Measurements from ENCODE around the gene ME3.
"Not testable (repeated sequence)": the region's sequence is repeated elsewhere in the genome, so short reads cannot be mapped to it uniquely, and the experiment has no call there.

Gene ME3

DNA sequence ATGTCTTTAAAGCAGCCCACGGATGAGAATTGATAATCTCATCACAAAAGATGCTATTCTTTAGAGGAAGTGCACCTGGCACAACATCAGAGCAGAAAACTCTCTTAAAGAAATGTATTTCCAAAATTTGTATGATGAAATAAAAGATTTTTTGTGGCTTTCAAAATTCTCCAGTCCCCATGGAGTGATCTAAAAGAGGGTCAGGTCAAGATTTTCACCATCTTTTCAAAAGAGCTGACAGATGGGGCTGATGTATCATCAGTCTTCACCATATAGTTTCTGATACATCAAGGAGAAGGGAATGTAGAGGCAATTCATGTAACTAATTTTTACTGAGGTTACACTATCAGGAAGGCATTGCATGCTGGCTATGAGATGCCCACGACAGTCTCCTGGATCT lies 11.7 kb downstream of the ME3 start:
- no peak for DNase-seq

DNA sequence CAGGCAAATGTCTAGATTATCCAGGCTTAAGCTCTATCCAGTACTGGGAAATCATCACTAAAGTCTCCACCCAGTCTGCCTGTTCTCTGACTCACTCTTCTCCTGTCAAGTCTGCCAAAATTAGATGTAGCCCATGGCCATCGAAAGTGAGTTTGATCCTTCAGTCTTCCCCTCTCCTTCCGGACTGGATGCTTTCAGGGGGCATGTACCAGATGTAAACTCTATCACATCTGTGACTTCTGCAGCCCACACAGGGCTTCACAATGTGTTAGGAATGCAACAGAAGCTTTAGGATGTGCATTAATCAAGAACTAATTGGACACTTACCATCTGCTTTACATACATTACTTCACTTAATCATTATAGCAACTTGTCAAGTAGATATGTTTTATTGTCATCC lies 12.3 kb downstream of the ME3 start:
- peak; percentile 94 for DNase-seq

DNA sequence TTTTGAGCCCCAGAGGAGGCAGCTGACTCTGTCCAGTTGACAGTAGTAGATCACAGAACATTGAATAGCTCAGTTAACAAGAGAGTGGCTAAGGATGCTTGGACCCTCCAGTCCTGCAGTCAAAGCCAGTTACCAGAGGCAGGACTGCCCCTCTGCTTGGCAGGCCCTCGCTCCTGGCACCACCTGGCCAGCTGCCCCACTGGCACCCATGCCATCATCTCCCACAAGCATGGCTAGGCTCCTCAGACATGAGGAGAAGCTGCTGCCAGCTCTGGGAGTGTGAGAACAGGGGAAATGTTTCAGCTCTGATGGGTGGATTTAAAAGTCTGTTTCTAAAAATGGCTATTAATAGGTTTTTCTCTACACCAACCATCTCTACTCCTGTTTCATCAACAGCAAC lies 13.9 kb downstream of the ME3 start:
- no peak for DNase-seq

DNA sequence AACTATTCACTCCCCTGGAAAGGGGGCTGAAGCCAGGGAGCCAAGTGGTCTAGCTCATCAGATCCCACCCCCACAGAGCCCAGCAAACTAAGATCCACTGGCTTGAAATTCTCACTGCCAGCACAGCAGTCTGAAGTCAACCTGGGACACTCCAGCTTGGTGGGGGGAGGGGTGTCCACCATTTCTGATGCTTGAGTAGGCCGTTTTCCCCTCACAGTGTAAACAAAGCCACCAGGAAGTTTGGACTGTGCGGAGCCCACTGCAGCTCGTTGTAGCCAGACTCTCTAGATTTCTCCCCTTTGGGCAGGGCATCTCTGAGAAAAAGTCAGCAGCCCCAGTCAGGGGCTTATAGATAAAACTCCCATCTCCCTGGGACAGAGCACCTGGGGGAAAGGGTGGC lies 27.2 kb downstream of the ME3 start:
- not testable (repeated sequence) for DNase-seq

DNA sequence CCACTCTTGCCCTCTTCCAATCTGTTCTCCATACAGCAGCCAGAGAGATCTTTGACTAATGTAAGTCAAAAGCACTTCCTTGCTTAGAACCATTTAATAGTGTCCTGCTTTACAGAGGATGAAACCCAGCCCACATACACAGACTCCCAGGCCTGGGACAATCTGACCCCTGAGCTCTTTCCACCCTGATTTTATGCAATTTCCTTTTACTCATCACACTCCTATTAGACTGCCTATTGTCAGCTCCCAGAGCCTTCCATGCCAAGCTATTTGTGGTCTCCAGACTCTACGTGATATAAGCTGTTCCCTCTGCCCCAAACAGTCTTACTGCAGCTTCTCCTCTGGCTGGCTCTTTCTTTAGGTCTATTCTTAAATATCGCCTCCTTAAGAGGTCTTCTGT lies 28.1 kb downstream of the ME3 start:
- DNase-seq, result peak; percentile 46

DNA sequence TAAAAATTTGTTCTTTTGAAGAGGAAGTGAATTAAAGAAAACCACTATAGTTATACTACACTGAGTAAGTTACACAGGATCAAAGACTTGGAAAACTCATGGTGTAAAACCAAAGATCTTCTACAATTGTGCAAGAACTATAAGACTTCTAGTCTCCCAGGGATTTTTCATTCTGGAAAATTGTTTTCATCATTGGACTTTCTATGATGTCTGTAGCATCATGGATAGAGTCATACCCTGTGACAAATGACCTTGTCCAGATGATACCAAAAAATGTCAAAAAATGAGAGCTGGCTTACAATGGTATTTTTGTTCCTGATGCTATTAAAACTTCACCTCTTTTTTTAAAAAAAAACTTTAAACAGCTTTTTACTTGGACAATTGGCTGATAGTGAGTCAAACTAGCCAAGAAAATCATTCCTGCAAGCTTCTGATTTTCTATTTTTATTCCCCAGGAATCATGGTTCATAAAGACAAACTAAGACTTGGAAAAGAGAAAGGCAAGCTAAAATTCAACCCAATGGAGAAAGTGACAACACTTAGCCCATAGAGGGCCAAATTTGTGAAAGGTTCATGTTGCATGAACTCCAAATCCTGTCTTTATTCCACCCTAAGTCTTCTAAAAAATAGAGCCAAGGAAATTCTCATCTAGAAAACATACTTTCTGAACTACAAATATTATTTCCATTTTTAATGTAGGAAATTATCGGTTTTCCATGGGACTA lies 30.7 kb downstream of the ME3 start:
- no peak for DNase-seq

DNA sequence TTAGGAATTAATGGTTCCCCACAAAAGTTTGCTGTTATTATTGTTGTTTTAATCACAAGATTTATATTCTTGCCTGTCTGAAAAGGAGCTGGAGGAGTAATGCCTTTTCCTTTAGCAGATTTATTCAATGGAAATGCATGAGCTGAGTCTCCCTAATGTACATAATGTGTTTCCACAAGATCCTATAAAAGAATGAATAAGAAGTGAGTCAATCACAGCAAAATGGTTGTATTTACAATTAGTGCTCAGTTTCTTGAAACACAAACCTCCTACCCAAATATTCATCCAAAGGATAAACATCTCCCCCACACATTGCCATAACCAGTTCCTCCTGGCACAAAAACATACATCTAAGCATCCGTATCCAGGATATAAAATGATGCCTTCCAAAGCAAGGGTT lies 33.3 kb downstream of the ME3 start:
- no peak for DNase-seq

DNA sequence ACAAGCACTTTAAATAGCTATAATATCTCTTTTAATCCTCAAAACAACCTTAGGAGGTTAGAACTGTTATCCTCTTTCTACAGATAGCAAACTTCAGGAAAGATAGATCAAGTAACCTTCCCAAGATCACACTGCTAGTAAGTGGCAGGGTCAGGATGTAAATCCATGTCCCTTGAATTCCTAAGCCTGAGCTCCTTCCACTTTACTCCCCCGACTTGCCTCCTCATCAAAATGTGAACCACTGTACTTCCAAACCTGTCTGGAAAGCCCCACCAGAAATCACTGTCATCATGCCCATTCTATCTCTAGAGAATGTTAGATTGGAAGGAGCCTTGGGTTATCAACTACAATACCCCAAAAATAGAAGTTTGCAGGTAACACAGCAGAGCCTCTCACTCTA lies 33.7 kb downstream of the ME3 start:
- no peak for DNase-seq

DNA sequence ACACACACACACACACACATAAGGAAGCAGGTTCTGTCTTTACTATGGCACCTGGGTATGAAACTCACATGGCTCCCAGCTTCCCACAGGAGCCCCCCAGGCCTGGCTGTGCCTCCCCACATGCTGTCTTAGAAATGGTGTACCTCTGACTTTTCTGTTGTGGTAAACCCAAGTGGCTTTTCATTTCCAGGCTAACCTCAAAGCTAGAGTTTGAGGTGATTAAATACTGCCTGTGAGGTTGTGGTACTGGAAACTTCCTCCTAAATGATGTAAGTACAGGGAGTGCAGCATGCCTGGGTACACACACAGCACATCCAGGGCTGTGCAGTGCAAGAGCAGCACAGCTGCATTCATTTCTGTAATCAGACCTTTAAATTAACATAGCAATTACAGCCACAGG lies 34.4 kb downstream of the ME3 start:
- no peak for DNase-seq

DNA sequence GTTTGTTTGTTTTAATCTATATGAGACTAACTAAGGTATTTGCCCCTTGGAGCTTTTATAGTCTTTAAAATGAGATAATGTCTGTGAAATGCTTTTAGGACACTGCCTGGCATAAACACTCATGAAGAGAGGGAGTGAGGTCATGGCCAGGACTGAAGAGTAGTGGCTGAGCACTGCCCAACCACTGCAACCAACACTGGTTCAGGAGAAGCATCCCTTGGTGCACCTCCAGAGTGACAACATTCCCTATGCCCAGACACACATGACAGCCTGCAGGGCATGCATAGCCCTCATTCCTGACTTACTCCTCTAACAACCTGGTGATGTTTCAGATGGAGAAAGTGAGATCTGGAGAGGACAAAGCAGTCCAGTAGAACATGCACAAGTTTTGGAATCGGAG lies 36.1 kb downstream of the ME3 start:
- DNase-seq, result no peak

DNA sequence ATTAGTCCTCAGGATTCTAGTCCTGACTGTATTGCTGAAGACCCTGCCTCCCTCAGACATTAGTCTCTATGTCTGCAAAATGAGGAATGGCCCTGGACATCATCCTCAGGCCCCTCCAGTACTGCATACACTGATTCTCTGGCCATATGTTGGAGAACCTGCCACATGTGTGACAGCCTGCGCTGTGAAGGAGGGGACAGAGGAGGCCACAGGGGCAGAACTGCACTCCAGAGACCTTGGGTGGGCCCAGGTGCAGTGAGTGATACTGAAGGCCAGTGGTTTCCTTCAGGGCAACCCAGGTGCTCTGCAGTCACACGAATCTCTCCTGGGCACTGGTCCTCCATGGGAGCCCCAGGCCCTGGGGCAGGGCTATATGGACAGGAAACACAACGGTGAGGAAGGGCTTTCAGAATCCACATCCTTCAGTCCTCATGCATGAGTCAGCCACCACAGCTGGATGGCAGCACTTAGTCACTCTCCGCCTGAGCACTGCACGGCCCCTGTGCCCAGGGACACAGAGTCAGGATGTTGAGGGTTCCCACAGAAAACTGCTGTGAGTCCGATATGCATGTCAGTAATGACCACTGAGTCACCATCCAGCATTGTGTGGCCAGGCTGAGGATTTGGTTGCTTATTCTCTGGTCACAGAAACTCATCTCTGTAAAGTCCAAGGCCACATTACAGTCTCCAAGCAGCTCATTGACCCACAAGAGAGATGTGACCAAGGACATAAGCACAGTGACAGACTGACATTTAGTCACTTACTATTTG lies 39.7 kb downstream of the ME3 start:
- DNase-seq, result peak; percentile 97

DNA sequence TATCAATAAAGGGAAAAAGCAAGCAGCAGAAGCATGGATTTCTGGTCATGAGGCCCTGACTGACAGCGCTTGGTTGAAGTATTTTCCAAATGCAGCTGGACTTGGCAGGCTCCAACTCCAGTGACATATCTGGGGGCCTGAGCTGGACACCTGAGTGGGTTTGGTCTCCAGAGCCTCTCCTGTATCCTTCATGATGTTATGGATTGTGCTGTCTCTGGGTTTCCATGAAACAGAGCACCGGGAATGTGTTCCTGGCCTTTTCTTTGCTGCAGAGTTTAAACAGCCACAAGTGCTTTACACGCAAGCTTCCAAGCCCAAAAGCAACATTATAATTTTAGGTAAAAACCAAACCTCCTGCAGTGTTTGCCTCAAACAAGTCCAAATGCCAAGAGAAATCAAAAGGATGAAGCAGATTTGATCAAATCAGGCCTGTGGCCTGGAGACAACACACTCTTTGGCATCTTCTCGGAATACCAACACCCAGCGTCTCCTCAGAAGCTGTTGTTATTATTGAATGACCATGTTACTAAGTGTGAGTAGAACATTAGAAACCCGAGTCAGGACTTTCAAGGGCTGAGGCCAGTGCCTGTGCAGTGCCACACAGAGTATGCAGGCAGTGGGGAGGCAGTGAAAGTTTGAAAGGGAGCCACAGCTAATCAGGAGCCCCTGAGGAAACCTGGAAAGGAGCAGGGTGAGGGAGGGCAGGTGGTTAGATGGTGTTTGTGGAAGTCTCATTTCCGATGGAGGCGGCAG lies 42.0 kb downstream of the ME3 start:
- no peak for DNase-seq

DNA sequence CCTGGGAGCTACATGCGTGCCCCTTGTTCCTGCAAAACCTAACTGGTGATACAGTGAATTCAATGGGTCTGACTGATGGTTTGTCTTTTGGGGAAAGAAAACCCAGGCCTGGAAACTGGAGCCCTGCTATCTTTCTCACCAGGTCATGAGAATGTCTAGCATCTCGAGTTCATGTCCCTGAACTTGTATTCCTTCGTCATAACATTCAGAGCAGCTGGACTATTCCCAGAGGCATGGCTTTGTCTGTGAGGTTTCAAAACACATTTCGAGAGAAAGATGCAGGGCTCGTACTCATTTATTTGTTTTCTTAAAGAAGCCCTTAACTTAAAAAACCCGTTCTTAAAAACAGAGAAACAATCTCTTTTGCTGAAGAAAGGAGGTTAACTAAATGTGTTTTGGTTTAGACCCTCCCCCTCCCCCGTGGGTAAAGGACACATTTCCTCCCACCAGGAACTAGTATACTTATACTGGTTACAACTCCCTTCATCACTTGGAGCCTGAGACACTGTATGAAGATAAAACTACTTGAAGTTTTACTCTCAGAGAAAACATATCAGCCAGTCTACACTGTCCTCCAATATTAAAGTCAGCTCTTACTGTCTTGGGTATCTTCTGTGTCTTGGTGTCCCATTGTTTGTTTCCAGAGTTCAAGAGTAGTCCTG lies 43.2 kb downstream of the ME3 start:
- no peak for DNase-seq

DNA sequence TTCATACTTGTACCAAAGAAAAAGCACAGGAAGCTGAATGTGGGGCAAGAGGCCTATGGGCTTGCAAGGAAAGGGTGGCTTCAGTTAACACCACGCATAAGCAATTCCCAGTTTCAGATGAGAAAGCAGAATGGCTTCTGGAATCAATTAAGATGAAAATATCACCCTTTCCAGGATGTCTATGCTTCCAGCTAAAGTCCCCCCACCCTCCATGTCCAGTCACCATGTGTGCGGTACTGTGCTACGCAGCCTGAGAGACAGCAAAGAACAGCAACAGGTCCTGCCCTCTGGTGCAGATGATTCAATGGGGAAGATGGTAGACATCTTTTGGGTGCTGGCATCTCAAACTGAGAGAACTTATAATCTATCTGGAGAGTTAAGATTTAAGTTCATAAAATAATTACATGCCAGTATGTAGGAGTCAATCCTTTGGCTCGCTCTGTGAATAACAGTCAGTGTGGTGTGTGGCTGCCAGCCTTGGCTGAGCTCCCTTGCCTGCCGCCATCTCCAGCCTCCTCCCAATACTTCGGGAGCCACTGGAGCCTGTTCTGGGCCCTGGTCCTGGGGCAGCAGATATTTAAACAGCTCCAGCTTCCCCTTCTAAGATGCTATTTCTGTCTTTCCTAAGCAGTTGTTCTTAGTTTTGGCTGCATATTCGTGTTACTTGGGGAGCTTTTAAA lies 44.5 kb downstream of the ME3 start:
- peak; percentile 58 for DNase-seq

DNA sequence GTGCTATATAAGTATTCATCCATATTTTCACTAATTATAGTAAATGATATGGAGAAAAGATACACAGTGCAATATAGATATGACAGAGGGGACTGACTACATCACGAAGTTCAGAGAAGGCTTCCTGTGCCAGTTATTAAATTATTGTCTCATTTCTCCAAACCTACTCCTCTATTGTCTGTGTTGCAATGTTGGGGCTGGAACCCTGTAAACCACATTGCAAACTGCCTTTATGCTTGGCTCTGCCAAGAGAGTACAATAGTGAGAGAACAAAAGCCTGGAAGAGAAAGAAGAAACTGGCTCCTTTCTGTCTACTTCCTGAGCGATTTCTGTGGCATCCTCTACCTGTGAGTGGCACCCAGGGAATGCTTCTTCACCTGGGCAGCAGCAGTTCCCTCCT lies 46.4 kb downstream of the ME3 start:
- no peak for DNase-seq

DNA sequence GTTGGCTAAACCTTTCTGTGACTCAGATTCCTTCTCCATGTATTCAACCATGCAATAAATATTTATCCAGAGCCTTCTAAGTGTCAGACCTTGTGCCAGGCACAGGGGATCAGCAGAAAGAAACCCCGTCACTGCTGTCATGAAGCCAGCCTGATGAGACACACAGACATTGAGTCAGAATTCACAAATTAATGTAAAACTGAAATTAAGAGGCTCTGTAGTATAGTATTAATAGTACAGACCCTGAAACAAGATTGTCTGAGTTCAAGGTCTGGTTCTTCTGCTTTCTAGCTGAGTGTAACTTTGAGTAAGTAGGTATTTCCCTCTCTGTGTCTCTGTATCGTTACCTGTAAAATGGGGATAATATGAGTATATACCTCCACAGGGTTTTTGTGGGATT lies 46.9 kb downstream of the ME3 start:
- DNase-seq, result no peak

DNA sequence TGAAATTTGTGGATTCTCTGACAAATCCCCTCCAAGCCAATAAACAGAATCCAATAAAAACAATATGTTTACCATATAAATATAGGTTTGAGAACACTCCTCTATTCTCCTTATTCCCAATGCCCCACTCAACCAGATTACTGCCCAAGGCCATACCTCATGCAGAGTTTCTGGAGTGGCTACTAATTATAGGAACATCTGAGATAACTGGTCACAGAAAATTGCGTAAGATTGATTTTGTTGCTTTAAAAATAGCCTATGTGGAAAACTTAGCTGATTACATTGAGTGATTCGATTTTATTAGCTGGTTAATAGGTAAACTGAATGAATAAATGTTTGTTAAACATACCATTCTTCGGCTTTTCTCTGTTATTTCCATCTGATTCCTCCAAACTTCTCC lies 48.0 kb downstream of the ME3 start:
- no peak for DNase-seq

DNA sequence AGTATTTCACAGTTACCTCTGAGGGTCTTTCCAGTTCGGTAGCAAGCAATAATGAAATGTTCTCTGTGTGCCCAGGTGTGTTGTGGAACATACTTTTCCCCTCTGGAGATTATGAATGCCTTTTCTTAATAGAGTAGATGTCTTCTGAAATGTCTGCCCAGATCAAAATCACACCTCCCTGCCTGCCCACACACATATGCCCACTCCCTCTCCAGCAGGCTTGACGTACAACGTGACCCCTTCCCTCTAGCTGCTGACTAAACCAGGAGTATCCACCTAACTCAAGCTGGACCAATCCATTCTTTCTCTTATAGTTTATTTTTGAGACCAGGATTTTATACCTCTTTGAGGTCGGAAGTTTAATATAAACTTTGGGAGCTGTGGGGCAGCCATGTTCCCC lies 48.7 kb downstream of the ME3 start:
- DNase-seq, result no peak

DNA sequence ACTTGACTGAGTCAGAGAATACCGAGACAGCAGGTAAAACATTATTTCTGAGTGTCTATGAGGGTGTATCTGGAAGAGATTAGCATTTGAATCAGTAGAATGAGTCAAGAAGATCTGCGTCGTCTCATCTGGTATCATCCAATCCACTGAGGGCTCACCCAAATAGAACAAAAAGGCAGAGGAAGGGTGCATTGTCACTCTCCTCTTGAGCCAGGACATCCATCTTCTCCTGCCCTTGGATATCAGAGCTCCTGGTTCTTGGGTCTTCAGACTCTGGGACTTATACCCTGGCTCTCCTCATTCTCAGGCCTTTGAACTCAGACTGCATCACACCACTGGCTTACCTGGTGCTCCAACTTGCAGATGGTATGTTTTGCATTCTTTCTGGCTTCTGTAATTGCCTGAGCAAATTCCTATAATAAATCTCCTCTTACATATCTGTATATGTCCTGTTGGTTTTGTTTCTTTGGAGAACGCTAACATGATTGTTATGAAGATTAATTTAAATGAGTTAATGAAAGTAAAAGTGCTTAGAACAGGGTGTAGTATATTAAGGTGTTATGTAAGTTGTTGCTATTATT lies 49.3 kb downstream of the ME3 start:
- DNase-seq, result no peak

DNA sequence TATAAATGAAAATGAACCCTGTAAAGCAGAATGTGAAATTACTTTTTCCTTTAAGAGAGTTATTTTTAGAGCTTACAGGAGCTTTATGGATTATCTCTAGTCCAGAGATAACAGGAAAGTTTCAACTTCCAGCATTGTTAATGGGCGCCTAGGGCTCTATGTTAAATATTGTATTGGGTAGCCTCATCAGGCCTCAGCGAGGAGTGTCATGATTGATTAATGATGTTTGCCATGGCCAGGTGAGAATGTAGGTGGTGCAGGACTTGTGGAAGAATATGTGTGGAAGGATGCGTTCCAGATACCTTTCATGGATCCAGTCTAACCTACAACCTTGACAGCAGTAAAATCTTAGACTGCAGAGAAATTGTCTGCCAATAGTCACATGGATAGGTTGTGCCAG lies 50.6 kb downstream of the ME3 start:
- DNase-seq, result no peak

DNA sequence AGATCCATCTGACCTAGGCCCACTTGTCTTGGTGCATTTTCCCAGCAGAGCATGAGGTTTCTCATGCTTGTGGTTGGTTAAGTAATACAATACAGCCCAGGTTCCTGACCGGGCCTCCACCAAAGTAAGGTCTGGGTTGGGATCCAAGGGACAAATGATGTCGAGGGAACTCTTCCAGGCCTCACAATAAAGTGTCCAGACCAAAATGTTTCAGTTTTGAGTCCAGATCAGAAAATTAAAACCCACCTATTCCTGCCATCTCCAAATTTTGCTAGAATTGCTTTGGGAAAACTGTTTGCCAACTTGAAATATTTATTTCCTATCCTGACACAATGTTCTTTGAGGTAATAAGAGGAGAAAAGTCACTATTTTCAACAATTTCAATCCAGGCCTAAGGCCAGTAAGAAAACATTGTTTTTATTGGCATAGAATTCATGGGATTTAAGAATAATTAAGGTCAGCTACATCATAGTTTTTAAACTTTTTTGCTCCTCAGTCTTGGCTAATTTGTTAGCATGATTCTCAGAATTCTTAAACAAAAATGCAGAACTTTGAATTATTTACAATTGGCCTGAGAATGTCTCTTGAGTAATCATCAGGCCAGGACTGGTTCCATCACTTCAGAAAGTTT lies 51.4 kb downstream of the ME3 start:
- peak; percentile 70 for DNase-seq

DNA sequence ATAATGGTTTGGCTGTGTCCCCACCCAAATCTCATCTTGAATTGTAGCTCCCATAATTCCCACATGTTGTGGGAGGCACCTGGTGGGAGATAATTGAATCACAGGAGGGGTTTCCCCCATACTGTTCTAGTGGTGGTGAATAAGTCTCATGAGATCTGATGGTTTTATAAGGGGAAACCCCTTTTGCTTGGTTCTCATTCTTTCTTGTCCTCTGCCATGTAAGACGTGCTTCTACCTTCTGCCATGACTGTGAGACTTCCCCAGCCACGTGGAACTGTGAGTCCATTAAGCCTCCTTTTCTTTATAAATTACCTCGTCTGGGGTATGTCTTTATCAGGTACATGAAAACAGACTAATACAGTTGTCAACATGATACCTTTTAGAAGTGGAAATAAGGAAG lies 53.0 kb downstream of the ME3 start:
- DNase-seq, result not testable (repeated sequence)
